Breast epithelium (tissue), 4 donors: ENCODE measurements around the gene KBTBD4. TPM values are rescaled to one million over a fixed set of nuclear protein-coding genes. Genes with fewer than 3 reads are reported as not detected.

Experiments used
- DNase-seq, 2 donors: peaks; one replicate each; pipeline ENCODE4 v3.0.0-alpha.2; 2019; ENCODE audit warnings: low spot score in 2 of 2
- H3K27ac ChIP-seq, 2 donors: fragments of 200-600 bp; sonication (generic) in 1 of 2; one replicate each; pipeline ENCODE4 v1.5.1; 2016 to 2019; ENCODE audit warnings: mild to moderate bottlenecking in 1 of 2
- H3K27me3 ChIP-seq, 2 donors: fragments of 200-600 bp; sonication (generic) in 1 of 2; one replicate each; pipeline versions ENCODE4 v1.5.1 to v1.6.0; 2017 to 2019; ENCODE audit warnings: control low read depth in 1 of 2, mild to moderate bottlenecking in 1 of 2
- H3K36me3 ChIP-seq: fragments of 200-600 bp; one replicate; pipeline ENCODE4 v1.5.1; 2019
- H3K4me1 ChIP-seq, 2 donors: fragments of 200-600 bp; sonication (generic); one replicate each; pipeline ENCODE4 v1.5.1; 2016 to 2019; ENCODE audit warnings: control low read depth in 1 of 2
- H3K4me3 ChIP-seq, 3 donors: fragments of 200-600 bp; sonication (generic); 1 replicate in 2 of 3; 2 replicates in 1 of 3; pipeline ENCODE4 v1.5.1; 2016 to 2019; ENCODE audit warnings: mild to moderate bottlenecking in 3 of 3, moderate library complexity in 2 of 3
- H3K9me3 ChIP-seq, 2 donors: fragments of 200-600 bp; sonication (generic) in 1 of 2; one replicate each; pipeline ENCODE4 v1.5.1; 2016 to 2019; ENCODE audit warnings: control low read depth in 1 of 2
- POLR2A ChIP-seq: fragments of 450-650 bp; IDR thresholded peaks from one replicate; pipeline ENCODE4 v1.6.1; 2016; ENCODE audit warnings: antibody characterized with exemption, mild to moderate bottlenecking, moderate library complexity
- POLR2AphosphoS5 ChIP-seq, 3 donors: sonication (generic); formaldehyde crosslinking; IDR thresholded peaks; one replicate each; pipeline ENCODE4 v1.6.1; 2017; ENCODE audit warnings: antibody characterized with exemption in 3 of 3
- intact Hi-C: fragments of 100-400 bp; cut with DNase I; formaldehyde crosslinking; loops from one replicate; pipeline ENCODE4 v1.15.1; 2023; ENCODE audit warnings: low total_unique reads
- total RNA-seq, 3 donors: library from RNA; depleted of rRNA; stranded (reverse); fragments of >200 nt; gene quantifications; one replicate each; pipeline ENCODE4 v1.1.0, GENCODE V29; 2016
- TF ChIP-seq, protein P1 (sequence below), 3 donors: fragments of 450-650 bp; IDR thresholded peaks; one replicate each; pipeline ENCODE4 v1.5.1; 2016 to 2017; ENCODE audit warnings: antibody characterized with exemption in 3 of 3, mild to moderate bottlenecking in 3 of 3, moderate library complexity in 3 of 3

The KBTBD4 gene
- total RNA-seq, 3 donors from 2014 or later: 26.6 to 31.5 (median 26.9) TPM

DNA sequence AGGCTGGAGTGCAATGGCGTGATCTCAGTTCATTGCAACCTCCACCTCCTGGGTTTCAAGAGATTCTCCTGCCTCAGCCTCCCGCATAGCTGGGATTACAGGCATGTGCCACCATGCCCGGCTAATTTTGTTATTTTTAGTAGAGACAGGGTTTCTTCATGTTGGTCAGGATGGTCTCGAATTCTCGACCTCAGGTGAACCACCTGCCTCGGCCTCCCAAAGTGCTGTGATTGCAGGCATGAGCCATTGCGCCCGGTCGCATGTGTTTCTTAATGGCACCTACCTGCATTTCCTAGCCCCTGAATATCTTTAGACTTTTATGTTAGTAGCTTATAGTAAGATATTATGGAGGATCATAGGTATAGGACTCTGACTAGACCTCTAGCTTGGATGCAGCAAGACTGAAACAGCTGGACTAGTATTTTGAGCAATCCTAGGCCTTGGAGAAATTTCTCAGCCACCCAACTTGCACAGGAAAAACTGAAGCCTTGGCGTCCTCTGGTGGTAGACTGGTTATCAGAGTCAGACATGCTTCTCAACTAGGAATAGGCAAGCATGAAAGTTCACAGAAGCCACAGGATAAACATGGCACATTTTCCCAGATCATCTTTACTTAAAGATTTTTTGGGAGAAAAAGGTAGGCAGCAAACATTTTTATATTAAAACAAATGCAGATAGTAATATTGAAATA is 38.1 kb upstream of the KBTBD4 start:
- Histone ChIP-seq H3K27me3 (no peaks in the 10 kb centered on the region), H3K4me1 (no peaks in the 10 kb centered on the region), H3K36me3 (no peaks in the 10 kb centered on the region), H3K4me3 (no peak overlapping the region), H3K27ac (no peak overlapping the region), H3K9me3 (no peaks in the 10 kb centered on the region)
- intact Hi-C loops: no loop called here
- no peak for DNase-seq
- no peak for TF ChIP-seq POLR2AphosphoS5 (IDR thresholded peaks at IDR 0.05)
- TF ChIP-seq, protein P1, sequence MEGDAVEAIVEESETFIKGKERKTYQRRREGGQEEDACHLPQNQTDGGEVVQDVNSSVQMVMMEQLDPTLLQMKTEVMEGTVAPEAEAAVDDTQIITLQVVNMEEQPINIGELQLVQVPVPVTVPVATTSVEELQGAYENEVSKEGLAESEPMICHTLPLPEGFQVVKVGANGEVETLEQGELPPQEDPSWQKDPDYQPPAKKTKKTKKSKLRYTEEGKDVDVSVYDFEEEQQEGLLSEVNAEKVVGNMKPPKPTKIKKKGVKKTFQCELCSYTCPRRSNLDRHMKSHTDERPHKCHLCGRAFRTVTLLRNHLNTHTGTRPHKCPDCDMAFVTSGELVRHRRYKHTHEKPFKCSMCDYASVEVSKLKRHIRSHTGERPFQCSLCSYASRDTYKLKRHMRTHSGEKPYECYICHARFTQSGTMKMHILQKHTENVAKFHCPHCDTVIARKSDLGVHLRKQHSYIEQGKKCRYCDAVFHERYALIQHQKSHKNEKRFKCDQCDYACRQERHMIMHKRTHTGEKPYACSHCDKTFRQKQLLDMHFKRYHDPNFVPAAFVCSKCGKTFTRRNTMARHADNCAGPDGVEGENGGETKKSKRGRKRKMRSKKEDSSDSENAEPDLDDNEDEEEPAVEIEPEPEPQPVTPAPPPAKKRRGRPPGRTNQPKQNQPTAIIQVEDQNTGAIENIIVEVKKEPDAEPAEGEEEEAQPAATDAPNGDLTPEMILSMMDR (IDR thresholded peaks at IDR 0.05): peak in 1 of 3 donors; percentile 49

DNA sequence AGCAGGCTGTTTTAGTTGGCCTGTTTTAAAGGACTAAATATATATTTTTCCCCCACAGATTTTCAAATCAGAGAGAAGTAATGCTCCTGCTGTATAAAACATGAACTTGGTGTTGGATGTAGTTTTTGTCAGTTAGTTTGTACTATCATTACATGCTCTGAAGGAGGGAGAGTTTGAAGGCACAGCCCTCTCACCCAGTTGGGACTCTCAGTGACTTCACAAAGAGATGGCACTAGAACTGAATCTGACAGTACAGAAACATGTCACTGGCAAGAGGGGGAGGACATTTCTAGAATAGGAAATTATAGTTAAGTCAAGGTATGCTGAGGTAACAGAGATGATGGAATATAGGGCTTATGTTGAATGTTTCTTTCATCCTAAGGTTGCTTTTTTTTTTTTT is 36.5 kb upstream of the KBTBD4 start:
- intact Hi-C loops: no loop called here
- DNase-seq: no peak
- H3K27me3 ChIP-seq: no peaks in the 10 kb centered on the region
- no peak overlapping the region for H3K4me3 ChIP-seq
- TF ChIP-seq, protein P1 (IDR thresholded peaks at IDR 0.05): no peak
- no peak for TF ChIP-seq POLR2AphosphoS5 (IDR thresholded peaks at IDR 0.05)
- TF ChIP-seq POLR2A: no peak
- no peak overlapping the region for H3K27ac ChIP-seq
- no peaks in the 10 kb centered on the region for H3K4me1 ChIP-seq
- no peaks in the 10 kb centered on the region for H3K9me3 ChIP-seq
- H3K36me3 ChIP-seq: no peaks in the 10 kb centered on the region

DNA sequence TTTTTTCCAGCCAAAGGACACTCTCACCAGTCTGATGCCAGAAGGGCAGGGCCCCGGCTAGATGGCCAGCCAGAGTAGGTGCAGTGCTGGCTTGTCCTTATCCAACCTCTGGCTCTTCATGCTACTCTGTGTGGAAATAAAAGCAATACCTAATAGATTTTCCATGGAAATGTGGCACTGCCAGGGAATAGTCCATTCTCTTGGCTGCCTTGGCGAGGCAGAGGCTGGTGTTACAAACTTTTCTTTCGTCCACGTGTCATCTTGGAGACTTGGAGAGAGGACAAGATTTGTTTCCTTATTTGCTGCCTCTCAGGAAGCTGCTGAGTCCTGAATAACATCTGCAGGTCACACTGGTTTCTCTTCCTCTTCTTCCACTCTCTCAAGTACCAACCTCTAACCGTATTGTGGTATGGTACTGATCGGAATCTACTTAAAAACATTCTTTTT is 32.6 kb upstream of the KBTBD4 start:
- intact Hi-C loops: no loop called here
- Histone ChIP-seq H3K4me1 (no peaks in the 10 kb centered on the region), H3K36me3 (no peaks in the 10 kb centered on the region), H3K4me3 (no peak overlapping the region), H3K27ac (no peak overlapping the region), H3K9me3 (no peaks in the 10 kb centered on the region), H3K27me3 (no peaks in the 10 kb centered on the region)
- no peak for DNase-seq
- TF ChIP-seq POLR2A (no peak), POLR2AphosphoS5 (IDR thresholded peaks at IDR 0.05) (no peak)
- TF ChIP-seq, protein P1 (IDR thresholded peaks at IDR 0.05): no peak

DNA sequence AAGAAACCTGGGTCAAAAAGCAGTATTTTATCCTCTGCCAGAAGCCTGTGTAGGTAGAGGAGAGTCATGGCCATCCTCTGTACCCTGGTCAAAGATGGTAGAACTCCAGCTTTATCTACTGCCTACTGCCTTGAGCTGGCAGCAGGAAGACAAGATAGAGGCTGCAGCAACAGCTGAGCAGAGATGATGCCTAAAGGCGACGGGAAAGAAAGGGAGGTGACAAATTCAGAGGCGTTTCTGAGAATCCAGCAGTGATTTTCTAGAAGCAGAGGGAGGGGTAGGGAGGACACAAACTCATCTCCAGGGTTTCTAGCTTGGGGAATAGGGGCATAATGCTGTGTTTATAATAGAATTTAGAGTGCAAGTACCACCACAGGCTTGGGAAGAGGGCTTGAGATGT is 30.9 kb upstream of the KBTBD4 start:
- TF ChIP-seq POLR2A: no peak
- TF ChIP-seq, protein P1 (IDR thresholded peaks at IDR 0.05): no peak
- TF ChIP-seq POLR2AphosphoS5 (IDR thresholded peaks at IDR 0.05): no peak
- DNase-seq: no peak
- intact Hi-C loops: no loop called here
- no peak overlapping the region for H3K4me3 ChIP-seq
- H3K9me3 ChIP-seq: no peaks in the 10 kb centered on the region
- no peaks in the 10 kb centered on the region for H3K4me1 ChIP-seq
- no peaks in the 10 kb centered on the region for H3K27me3 ChIP-seq
- no peaks in the 10 kb centered on the region for H3K36me3 ChIP-seq
- H3K27ac ChIP-seq: no peak overlapping the region

DNA sequence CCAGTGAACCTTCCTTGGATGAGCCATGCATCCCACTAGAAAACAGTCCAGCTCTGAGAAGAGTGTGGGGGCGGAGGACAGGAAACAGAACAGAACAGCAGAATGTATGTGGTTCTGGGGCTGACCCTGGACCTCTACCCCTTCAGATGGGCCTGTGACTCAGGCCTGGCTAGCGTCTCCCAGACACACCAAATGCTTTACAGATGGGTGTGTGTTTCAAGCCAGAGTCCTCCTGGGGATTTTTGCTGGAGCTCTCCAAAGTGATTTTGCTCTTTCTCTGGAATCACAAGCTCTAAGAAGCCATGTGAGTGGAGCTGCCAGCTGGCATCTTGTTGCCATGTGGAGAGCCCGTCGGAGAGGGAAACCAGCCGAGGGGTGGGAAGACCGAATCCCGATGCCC is 28.6 kb upstream of the KBTBD4 start:
- intact Hi-C loops: no loop called here
- no peak for DNase-seq
- no peaks in the 10 kb centered on the region for H3K27me3 ChIP-seq
- H3K4me3 ChIP-seq: no peak overlapping the region
- no peak overlapping the region for H3K27ac ChIP-seq
- H3K4me1 ChIP-seq: no peaks in the 10 kb centered on the region
- TF ChIP-seq POLR2A (no peak), POLR2AphosphoS5 (IDR thresholded peaks at IDR 0.05) (no peak)
- TF ChIP-seq, protein P1 (IDR thresholded peaks at IDR 0.05): no peak
- H3K36me3 ChIP-seq: no peaks in the 10 kb centered on the region
- no peaks in the 10 kb centered on the region for H3K9me3 ChIP-seq
